ENCODE results near the gene ATG101.
A peak's percentile ranks its signal among the peaks of the same experiment; 100 is the strongest.

Gene ATG101, protein sequence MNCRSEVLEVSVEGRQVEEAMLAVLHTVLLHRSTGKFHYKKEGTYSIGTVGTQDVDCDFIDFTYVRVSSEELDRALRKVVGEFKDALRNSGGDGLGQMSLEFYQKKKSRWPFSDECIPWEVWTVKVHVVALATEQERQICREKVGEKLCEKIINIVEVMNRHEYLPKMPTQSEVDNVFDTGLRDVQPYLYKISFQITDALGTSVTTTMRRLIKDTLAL

DNA sequence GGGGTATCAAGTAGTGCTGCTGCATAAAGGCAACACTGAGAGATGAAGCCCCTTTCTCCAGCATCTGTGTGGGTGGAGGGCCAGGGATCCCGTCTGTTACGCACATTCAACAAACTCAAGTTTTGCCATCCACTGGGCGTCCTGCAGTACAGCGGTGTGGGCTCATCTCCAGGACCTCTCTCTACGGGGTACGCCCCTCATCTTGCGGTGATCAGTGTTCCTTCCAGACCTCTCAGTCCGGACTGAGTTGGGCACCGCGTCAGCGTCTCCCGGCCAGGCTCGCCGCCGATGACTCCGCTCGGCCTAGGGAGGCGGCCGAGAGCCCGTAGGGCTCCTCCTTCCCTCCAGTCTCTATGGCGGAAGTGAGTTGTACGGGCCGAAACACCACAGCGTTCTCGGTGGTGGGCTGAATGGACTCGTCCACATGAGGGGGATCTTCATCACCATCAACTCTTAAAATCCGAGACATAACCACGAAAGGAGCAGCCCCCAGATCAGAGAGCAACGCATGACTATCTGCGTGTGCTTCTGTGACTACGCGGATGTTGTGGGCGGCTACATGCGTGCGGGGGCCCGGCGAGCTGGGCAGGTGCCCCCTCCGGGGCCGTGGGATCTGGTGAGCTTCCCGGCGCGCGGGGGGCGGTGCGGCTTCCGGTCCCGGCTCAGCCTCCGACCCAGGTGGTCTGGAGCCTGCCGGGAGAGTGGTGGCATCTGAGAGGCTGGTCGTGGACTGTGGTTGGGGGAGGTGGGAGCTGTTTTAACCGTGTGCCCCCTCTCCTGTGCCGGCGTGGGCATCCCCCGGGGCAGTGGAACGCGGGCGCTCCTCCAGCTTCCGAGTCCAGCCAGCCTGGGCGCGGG lies at the start of gene ATG101:
TSS of gene ATG101 (plus strand) at position 652 of the 858 bp plus-strand sequence. CDS start 3,673 bp downstream, outside the sequence.
- peak; percentile 74 for DNase-seq (ENCODE audit: low read depth)

DNA sequence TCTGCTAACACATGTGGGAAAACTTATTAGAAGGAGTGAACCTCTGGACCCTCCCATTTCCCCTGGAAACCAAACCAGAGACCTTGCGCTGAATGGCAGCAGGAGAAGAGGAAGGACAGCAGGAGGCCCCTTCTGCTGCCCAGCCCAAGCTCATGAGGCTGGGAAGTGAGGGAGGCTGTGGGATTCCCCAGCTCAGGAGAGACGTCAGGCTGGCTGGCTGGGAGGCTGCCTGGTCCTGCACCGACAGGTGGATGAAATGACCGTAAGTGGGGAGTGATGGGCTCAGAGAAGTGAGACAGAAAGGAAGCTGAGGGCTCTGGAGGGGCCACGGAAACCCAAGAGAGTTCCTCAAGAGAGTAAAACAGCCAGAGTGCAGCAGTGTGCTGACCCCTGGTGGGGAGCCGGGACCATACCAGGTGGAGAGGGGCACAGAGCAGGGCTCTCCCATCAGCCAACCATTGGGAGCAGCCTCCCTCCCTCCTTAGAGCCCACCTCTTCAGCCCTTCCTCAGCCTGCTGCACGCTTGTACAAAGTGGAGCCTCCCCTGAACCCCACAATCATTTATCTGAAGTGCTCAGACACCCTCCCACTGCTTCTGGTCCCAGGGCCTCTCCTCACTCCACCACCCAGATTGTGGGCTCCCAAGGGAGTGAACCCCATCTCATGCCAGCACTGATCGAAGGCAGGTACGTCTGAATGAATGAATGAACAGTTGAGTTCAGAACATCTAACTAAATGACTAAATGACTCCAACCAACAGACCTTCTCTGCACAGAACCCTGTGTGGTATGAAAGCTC lies 49.0 kb upstream of the ATG101 start:
- no peak for DNase-seq (ENCODE audit: low read depth)

DNA sequence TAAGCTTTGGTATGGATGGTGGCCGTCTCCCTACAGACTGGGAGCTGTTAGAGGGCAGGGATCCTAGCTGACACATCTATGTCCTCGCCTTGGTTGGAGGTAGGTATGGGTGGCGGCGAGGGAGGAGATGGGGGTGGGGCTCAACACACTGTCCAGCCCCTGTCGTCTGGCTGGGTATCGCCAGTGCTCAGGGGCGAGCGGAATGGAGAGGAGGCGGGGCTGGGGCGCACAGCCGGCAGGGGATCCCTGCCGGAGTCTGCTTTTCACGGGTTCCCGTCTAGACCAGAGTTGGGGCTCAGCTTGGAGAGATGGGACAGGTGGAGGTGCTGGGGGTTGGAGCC lies 47.0 kb upstream of the ATG101 start:
- DNase-seq (ENCODE audit: low read depth), result no peak

DNA sequence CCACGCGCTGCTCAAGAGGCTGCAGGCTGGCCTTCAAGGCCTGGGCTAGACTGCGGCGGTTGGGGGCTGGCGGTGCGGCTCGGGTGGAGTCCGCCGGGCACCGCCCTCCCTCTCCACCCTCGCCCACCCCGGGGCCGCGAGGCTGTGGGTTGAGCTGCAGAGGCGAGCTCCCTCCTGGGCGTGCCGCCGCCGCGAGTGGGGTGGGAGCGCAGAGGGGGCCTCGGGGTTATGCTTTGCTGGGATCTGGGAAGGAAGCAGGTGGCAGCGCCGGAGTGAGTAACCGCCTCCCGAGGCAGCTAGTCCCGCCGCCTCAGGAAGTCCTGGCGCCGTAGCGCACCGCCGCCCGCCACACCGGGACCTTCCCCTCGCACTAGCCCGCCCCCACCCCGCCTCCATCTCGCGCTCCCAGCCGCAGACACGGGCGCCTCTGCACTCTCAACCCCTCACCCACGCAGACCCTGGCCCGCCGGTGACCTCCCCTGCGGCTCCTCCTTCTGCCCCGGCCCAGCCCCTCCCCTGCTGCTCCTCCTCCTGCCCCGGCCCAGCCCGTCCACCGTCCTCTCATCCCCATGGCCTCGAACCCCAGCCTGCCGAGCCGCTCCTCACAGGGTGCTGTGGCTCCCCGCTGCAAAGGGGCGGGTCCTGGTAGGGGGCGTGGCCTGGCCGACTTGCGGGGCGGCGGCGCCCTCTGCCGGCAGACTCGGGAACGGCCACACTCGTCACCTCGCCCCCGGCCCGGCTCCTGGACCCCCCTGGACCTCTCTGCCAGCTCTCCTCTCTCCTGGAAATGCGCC lies 46.4 kb upstream of the ATG101 start:
- peak; percentile 86 for DNase-seq (ENCODE audit: low read depth)

DNA sequence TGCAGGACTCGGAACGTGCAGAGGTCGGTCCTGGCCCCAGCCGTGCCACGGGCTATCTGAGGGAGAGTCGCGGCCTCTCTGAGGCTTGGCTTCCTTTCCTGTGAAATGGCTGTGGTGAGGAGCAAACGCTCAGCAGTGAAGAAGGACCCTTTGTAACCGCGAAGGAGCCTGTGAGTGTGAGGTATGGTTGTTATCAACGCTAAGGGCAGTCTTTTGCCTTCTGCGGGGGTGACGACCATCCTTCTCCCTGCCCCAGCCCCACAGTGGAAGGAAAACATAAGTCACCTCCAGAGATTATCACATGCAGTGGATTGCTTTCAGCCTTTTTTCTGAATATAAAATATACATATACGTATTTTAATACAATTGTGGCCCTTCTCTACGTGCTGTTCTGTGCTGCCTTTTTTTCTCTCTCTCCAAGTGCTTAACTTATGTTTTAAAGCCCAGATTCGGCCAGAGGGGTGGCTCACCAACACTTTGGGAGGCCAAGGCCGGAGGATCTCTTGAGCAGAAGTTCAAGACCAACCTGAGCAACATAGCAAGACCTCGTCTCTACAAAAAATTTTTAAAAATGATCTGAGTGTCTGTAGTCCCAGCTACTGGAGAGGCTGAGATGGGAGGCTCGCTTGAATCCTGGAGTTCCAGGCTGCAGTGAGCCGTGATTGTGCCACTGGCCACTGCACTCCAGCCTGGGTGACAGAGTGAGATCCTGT lies 45.6 kb upstream of the ATG101 start:
- no peak for DNase-seq (ENCODE audit: low read depth)

DNA sequence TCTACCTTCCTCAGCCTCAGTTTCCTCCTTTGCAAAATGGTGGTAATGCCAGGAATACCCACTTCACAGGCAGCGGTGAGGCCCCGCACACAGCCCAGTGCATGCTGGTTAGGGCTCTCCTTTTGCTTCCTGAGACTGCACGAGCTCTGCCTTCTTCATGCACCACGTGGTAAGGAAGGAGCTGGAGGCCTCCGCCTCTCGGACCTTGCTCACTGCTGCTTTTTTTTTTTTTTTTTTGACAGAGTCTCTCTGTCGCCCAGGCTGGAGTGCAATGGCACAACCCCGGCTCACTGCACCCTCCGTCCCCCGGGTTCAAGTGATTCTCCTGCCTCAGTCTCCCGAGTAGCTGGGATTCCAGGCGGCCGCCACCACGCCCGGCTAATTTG lies 44.9 kb upstream of the ATG101 start:
- DNase-seq (ENCODE audit: low read depth), result no peak

DNA sequence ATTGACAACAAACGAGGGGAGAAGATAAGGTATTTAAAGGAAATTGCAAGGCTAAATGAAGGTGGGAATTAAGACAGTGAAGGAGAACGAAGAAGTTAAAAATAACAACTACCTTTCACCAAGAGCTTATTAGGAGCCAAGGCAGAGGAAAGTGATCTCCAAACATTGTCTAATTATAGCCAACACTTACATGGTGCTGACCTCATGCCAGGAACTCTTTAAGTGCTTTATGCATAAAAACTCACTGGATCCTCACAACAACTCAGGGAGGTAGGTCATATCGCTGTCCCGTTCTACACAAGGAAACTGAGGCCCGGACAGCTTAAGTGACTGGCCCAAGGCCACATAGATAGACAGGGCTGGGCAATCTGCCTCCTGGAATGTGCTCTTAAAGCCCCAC lies 43.5 kb upstream of the ATG101 start:
- DNase-seq (ENCODE audit: low read depth), result no peak

DNA sequence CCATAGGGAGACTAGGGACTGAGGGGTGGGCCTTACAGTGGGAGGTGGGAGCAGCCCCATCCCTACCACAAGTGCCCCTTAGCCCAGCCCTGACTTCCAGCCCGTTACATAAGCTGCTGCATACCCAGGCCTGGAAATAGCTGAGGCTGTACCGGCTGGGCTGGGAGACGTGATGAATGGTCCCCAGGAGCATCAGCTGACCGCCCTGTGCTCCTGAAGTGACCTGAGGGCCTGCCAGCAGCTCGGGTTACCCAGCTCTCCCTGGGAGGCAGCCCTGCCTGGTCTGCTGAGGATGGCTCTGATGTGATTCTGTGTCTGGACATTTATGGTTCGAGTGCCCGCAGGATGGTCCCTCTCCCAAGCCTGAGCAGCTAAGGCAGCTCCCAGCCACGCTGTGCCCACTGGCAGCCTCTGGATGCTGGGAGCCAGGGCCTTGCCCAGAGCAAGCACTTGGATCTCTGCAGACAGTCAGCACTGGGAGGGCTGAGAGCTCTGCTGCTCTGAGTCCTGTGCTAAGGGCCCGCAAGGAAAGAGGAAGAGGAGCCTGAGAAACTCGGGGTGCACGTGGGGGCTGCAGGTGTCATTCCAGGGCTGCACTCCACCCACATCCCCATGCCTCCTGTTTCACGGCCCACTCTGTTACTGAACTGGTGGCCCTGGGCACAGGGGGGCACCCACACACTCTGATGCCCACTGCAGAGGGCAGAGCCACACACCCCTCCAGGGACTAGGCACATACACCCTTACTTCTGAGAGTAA lies 42.5 kb upstream of the ATG101 start:
- no peak for DNase-seq (ENCODE audit: low read depth)

DNA sequence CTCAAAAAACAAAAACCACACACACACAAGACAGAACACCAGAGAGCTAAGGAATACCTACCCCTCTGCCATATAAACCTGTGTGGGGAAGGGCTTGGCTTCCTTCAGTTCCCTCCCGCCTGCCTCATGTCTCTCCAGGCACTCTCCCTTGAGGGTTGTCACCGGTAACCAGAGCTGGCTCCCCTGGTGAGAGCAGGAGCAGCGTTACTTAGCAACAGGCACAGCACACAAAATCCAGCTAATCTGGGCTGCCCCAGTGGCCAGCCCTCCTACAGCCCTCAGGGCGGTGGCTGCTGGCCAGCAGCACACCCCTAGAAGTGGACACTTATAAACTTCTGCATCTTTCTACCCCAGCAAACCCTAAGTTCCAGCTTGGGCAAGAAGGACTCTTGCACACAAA lies 40.1 kb upstream of the ATG101 start:
- no peak for DNase-seq (ENCODE audit: low read depth)

DNA sequence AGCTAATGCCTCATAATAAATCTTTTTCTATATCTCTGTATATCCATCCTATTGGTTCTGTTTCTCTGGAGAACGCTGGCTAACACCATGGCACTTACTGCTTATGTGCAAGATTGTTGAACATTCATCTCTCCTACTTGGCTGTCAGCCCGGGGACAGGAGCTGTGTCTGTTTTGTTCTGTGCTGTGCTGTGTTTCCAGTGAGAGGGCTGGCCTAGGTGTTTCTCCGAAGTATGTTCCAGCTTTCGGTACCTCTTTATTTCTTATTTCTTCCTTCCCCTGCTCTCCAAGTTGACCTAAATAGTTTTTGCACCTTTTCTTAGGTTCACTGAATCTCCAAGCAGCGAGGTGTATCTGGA lies 37.4 kb upstream of the ATG101 start:
- no peak for DNase-seq (ENCODE audit: low read depth)

DNA sequence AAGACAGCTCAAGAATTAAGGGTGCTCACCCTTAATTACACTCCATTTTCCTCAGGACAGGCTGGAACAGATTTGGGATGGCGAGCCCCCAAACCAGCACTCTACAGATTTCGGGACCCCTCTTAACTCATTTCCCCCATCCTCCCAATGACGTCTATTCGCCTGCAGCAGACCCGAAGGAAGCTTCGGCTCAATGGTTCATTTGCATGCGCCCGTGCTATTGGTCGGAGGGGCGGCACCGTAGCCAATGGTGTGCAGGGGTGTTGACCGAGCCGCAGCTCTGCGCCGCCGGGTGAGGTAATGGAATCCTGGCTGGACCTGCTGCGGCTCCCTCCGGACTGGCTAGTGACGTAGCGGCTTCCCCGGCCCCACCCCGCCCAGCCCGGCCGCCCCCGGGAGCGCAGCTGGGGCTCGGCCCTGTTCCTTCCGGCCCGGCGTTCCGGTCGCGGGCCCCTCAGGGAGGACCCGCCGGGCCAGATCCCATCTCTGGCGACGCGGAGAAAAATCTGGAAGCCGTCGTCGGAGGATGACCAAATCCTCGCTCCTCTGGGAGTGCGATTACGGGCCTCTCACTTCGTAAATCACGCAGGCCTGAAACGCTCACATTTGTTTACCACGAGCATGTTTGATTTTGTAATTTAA lies 36.9 kb upstream of the ATG101 start:
- DNase-seq (ENCODE audit: low read depth), result peak; percentile 81

DNA sequence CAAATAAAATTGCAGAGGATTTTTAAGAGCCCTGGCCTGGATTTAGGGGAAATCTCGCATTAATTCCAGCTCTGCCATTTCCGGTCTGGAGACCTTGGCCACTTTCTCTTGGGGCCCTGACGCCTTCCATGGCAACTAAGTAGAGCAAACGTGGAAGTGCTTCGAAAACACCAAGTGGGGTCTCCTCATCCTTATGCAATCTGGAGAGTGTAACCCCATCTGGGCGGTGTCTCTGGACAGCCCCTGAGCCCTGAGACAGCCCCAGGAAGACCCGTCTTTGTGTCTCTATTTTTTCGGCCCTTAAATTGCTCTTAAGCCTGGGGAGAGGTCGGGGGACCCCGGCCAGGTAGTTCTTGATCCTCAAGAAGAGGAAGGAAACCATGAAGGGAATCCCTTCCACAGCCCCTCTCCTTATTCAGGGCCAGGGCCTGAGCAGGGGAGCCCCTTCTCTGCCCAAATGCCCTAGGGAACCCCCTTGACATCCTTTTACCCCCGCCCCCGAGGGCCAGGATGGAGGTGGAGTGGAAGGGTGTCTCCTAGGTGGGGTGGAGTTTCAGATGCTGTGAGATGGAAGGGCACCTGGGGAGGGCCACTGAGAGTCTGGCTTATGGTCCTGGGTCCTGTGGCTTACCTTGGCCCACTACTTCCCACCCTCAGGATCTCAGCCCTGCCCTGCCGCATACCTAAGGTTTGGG lies 36.2 kb upstream of the ATG101 start:
- DNase-seq (ENCODE audit: low read depth), result no peak

DNA sequence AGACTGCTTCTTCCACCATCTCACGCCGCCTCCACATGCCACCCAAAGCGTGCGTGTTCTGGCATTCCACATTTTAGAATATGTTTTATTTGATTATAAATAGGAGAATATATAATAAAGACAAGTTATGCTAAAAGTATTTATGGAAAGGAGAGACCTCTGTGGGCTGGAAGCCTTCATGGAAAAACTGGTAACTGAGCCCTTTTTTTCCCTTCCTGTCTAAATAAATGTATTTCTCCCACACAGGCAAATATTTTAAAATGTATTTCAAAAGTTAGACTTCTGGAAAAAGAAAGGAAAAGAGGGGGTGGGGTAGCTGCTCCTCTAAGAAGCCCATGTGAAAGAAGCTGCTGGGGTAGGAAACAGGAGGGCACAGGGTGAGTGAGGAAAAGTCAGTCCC lies 34.6 kb upstream of the ATG101 start:
- no peak for DNase-seq (ENCODE audit: low read depth)

DNA sequence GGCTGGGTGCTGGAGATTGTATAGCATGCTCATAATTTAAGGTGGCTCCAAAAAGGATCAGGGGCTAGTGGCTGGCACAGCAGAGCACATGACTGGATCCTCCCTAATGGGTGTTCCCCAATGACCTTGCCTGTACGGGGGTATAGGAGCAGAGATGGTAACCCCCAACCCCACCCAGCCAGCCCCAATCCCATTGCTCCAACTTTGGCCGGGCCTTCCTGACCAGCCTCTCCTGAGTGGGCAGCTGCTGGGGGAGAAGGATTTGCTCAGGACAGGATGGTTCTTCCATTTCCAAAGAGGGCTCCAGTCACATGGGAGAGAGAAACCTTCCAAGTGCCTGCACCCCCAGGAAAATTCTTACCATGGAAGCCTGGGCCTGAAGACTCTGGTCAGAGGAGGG lies 33.9 kb upstream of the ATG101 start:
- DNase-seq (ENCODE audit: low read depth), result no peak

DNA sequence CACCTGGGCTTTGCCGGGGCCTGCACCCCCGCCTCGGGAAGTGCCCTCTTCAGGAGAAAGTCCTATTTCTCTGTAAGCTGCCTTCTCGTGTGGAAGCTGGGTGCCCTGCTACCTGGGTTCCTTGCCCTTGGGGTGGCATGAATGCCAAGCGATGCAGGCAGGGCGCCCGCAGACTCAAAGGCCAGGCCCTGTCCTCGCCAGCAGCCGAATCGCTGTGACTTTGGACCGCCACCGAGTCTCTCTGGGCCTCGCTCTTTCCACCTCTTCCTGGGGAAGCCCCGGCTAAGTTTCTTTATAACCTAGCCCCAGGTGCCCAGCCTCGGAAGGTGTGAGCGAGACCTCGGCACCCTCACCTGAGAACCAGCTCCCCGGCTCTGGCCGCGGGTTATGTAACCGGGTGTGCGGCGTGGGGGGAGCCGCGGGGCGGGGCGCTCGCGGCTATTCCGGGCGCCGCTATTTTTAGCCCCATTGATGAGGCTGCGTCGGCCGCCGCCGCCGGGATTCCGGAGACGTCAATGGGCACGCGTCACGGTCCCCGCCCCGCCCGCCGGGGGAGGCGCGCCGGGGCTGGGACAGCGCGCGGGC lies 33.1 kb upstream of the ATG101 start:
- DNase-seq (ENCODE audit: low read depth), result peak; percentile 85

DNA sequence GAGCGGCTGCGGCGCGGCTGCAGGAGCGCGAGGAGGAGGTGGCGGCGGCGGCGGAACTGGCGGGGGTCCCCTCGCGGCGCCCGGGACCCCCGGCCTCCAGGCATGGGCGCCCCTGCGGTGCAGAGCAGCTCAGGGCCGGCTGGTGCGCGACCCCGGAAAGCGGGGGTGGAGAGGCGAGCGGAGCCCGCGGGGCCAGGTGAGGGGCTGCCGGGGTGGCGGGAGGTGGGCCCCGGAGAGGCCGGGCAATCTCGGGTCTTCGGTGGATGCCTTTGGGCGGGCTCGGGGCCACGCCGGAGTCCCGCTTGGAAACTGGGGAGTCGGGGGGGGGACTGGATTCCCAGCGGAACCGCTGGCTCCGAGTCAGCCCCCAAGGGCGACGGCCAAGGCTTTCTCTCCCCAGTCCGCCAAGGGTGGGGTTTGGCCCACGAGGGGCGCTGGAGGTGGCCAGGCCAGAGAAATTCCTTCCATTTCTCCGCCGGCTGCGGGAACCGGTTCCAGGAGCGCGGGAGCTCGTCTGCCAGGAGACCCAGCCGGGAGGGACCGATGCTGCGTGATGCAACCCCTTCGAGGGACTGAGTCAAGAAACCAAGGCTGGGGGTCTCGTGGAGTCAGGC lies 32.4 kb upstream of the ATG101 start:
- DNase-seq (ENCODE audit: low read depth), result no peak

DNA sequence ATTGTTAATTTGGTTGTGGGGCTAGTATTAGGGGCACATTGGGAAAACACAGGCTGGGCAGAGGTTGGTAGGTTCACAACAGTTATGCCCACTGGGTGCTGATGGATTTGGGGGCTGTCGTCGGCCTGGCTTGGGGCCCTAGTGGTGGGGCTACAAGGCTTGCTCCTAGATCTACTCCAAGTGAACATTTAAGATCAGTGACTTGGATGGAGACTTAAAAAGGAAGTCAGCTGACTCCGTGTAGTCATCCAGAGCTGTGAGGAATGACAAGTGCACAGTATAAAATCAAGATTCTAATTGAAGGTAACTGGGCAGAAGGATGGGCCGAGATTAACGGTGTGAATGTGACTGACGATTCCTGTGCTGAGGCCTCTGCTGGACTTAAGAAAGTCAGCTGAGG lies 31.3 kb upstream of the ATG101 start:
- no peak for DNase-seq (ENCODE audit: low read depth)

DNA sequence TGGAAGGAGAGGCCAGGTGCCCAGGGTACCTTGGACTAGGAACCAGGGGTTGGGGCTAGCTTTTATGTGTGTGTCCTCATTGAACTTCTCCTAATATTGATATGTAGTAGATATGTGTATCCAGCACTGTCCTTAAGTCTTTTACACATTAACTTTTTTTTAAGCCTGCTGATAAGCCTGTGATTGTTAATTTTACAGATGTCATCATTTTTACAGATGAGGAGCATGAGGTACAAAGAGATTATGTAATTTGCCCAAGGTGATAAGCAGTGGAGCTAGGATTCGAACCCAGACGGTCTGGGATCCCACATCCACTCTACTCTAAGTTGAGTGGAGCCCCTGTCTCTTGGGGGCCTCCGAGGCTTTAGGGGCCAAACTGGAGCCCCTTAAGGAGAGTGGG lies 28.7 kb upstream of the ATG101 start:
- no peak for DNase-seq (ENCODE audit: low read depth)

DNA sequence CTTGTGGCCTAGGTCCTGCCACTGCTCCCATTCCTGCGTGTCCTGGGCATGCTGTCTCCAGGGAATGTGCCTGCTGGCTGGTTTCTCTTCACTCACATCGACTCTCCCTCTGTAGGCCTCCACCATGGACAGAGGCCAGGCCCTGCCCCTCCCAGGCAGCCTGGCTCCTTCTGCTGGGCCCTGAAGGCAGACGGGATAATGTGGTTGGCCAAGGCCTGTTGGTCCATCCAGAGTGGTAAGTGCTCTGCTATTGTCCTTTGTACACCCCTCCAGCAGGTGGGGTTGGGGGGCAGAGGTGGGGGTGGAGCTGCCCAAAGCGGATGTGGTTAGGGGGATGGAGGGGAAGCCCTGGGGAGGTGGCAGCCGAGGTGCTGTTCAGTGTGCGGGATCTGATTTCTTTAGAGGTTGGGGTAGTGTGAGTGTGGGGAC lies 28.1 kb upstream of the ATG101 start:
- peak; percentile 35 for DNase-seq (ENCODE audit: low read depth)

Data from stimulated activated CD8-positive, alpha-beta memory T cell treated with anti-CD3 and anti-CD28 coated beads, Interleukin-12 subunit alpha, Interleukin-12 subunit beta, amount 100 ng/mL, for 1 hour (primary cell).